Colonic mucosa (tissue), 4 donors: ENCODE results near the gene THRA. TPM values are rescaled to one million over a fixed set of nuclear protein-coding genes. Genes with fewer than 3 reads are reported as not detected.

Experiments used
- DNase-seq: peaks from one replicate; pipeline ENCODE4 v3.0.0-alpha.2; 2020
- H3K27ac ChIP-seq: fragments of 200-600 bp; one replicate; pipeline ENCODE4 v1.8.0; 2021
- H3K27me3 ChIP-seq: fragments of 200-600 bp; one replicate; pipeline ENCODE4 v1.8.0; 2021
- H3K36me3 ChIP-seq: fragments of 200-600 bp; one replicate; pipeline ENCODE4 v1.8.0; 2021
- H3K4me1 ChIP-seq: fragments of 200-600 bp; one replicate; pipeline ENCODE4 v1.8.0; 2021; ENCODE audit warnings: mild to moderate bottlenecking
- H3K4me3 ChIP-seq: fragments of 200-600 bp; one replicate; pipeline ENCODE4 v1.8.0; 2021
- H3K9ac ChIP-seq, 2 donors: one replicate each; pipeline ENCODE4 v1.7.0; 2013; ENCODE audit warnings: control low read depth in 2 of 2, low read depth in 2 of 2, low read length in 2 of 2
- H3K9me3 ChIP-seq: fragments of 200-600 bp; one replicate; pipeline ENCODE4 v1.8.0; 2021
- intact Hi-C: fragments of 100-400 bp; cut with DNase I; formaldehyde crosslinking; loops from one replicate; pipeline ENCODE4 v1.14.1; 2022
- total RNA-seq, 2 donors: library from RNA; stranded (reverse); fragmentation: NEBNext Ultra II Directional in 1 of 2; extraction: Animal tissue kit (Norgen Biotek cat#: 25700) in 1 of 2; gene quantifications; one replicate each; pipeline ENCODE4 v1.2.1, GENCODE V29; 2021
- TF ChIP-seq, protein P1 (sequence below): fragments of 200-600 bp; IDR thresholded peaks from one replicate; pipeline ENCODE4 v1.8.0; 2022; ENCODE audit warnings: antibody characterized with exemption, mild to moderate bottlenecking
- donor health status: healthy.
- donor health status: DM: no; HTN: no; CAD: no.
- donor health status: DM: no; HTN: no; CAD: no.

The THRA gene
- total RNA-seq, 2 donors from 2014 or later = 40.3 to 44.5 TPM

- intact Hi-C loops = no loop called here
- Histone ChIP-seq H3K36me3 (peaks cover 4% of the 10 kb centered on the region), H3K9ac (peak overlapping the region; percentile 3 to 100), H3K4me1 (peaks cover 57% of the 10 kb centered on the region), H3K4me3 (peak overlapping the region; percentile 73), H3K9me3 (no peaks in the 10 kb centered on the region), H3K27me3 (no peaks in the 10 kb centered on the region), H3K27ac (peak overlapping the region; percentile 94)
- TF ChIP-seq, protein P1, sequence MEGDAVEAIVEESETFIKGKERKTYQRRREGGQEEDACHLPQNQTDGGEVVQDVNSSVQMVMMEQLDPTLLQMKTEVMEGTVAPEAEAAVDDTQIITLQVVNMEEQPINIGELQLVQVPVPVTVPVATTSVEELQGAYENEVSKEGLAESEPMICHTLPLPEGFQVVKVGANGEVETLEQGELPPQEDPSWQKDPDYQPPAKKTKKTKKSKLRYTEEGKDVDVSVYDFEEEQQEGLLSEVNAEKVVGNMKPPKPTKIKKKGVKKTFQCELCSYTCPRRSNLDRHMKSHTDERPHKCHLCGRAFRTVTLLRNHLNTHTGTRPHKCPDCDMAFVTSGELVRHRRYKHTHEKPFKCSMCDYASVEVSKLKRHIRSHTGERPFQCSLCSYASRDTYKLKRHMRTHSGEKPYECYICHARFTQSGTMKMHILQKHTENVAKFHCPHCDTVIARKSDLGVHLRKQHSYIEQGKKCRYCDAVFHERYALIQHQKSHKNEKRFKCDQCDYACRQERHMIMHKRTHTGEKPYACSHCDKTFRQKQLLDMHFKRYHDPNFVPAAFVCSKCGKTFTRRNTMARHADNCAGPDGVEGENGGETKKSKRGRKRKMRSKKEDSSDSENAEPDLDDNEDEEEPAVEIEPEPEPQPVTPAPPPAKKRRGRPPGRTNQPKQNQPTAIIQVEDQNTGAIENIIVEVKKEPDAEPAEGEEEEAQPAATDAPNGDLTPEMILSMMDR = no peak
- no peak for DNase-seq
Observed at GRCh38 chr17:40101367-40102210, 38.8 kb downstream of the THRA start.

DNA sequence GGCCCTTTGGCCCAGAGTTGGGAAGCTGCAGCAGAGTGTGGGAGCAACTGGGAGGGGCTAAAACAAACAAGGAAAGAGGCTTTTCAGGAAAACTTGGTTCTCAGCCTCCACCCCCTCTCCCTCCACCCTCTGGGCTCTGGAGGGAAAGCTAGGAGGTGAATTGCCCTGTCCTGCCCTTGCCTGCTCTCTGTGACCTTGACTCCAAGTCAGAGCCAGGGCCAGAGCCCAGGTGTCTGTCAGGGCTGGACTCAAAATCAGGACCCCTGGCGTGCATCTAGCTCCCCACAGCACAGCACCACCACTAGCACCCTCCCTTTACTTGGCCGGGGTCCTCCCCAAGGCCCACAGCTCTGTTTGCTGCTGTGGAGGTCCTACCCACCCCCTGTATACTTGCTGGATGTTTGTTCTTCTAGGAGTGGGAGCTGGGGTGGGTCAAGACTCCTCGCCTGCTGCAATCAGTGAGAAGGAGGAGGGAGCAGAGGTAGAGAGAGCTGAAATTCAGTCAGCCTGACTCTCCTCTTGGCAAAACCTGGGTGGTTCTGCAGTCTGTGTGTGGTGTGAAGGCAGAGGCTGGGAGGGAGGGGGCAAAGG lies 40.4 kb downstream of the THRA start:
- Histone ChIP-seq H3K4me3 (no peak overlapping the region), H3K9ac (peak overlapping the region; percentile 67 to 89), H3K36me3 (no peaks in the 10 kb centered on the region), H3K27ac (peak overlapping the region; percentile 94), H3K27me3 (no peaks in the 10 kb centered on the region), H3K4me1 (peaks cover 43% of the 10 kb centered on the region), H3K9me3 (no peaks in the 10 kb centered on the region)
- DNase-seq = peak; percentile 85
- TF ChIP-seq, protein P1 = no peak
- intact Hi-C loops = no loop called here

GRCh38 chr17:40103688-40104087 lies 40.9 kb downstream of the THRA start:
- TF ChIP-seq, protein P1 = no peak
- Histone ChIP-seq H3K27me3 (no peaks in the 10 kb centered on the region), H3K9me3 (no peaks in the 10 kb centered on the region), H3K36me3 (no peaks in the 10 kb centered on the region), H3K9ac (peak overlapping the region; percentile 67 to 89), H3K27ac (peak overlapping the region; percentile 94), H3K4me1 (peaks cover 38% of the 10 kb centered on the region), H3K4me3 (no peak overlapping the region)
- intact Hi-C loops = no loop called here
- no peak for DNase-seq

DNA sequence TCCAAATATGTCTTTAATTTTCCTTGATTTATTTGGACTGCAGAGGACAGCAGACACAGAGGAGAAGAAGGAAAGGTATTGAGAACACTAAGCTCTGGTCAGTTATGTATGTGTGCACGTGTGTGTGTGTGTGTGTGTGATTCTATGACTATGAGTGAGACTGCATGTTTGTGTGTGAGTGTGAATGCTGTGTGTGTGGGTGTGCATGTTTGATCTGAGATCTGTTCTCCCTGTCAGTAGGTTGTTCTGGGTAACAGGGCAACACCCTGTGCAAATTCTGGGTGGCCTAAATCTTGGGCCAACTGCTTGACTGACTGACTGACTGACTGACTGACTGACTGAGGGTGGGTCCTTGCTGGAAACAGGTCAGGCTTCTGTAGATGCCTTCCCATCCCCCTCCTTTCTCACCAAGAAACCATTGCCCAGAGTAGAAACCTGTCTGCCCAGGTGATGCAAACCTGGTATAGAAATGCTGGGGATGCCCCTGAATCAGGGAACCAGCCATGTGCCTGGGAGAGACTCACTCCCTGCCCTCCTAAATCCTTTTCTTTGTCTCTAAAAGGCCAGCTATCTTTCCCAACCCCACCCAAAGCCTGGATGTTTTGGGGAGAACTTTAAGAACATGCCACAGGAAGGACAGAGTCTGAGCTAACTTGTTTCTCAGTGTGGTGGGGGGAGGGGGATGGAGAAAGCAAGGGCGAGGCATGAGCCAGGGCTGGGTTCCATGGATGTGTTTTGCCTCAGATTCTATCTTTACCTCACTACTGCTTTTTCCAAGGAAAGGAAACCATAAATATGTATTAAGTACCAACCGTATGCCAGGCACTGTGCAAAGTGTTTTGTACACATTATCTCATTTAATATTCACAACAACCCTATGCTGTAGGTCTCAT lies 42.1 kb downstream of the THRA start:
- H3K4me3 ChIP-seq = no peak overlapping the region
- no peaks in the 10 kb centered on the region for H3K36me3 ChIP-seq
- peak overlapping the region; percentile 94 for H3K27ac ChIP-seq
- H3K27me3 ChIP-seq = no peaks in the 10 kb centered on the region
- DNase-seq = no peak
- intact Hi-C loops = no loop called here
- H3K9me3 ChIP-seq = no peaks in the 10 kb centered on the region
- peaks cover 42% of the 10 kb centered on the region for H3K4me1 ChIP-seq
- peak overlapping the region; percentile 13 to 89 for H3K9ac ChIP-seq
- TF ChIP-seq, protein P1 = no peak
